ENCODE results near the gene ETV6. TPM values are rescaled to one million over a fixed set of nuclear protein-coding genes. Genes with fewer than 3 reads are reported as not detected.

ETV6 gene
- total RNA-seq, 1 experiment from 2014 or later = 16.5 TPM

GRCh38 chr12:11739980-11740577 is 90.6 kb downstream of the ETV6 start:
- no peak for DNase-seq (ENCODE audit: low spot score)

- peak; percentile 37 for DNase-seq (ENCODE audit: low spot score)
Observed at GRCh38 chr12:11741434-11742092, 92.1 kb downstream of the ETV6 start.

DNA sequence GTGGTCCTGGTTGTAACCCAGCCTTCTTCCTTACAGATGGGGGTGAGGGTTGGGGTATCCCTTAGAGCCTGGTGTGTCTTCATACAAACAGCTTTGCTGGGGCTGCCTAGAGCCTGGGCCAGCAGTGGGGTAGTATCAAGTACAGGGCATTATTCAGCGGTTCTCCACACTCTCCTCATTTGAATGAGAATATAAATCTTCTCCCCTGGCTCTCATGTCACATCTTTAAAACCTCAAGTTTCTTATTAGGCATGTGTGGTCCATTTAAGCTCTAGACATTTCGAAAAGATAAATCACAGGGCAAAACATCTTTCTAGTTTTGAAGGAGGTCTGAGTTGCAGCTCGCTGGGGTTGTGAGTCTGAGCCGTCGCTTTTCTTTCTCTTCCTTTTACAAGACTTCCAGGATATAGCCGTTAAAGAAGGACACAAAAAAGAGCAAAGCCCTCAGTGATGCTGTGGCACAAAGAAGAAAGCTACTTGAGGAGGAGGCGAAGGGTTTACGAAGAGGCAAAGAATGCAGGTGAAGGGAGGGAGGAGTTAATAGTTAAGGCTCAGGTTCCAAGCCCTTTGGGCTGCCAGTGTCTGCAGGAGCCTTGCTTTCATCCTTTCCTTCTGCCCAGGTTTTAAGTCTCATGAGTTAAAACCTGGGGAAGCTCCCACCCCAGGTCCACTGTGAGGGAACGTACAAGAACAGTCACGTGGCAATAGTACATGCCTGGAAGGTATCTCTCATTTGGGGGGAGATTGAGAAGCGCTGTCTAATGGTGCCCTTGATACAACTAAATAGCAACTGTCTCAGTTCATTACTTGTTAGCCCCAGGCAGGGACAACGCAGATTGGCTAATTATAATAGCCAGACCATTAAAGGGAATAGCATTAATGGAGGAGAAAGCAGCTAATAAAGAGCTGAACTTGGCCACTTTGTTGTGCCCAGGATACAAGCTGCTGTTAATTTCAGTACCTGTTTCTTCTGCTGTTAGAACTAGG is 94.2 kb downstream of the ETV6 start:
- no peak for DNase-seq (ENCODE audit: low spot score)

GRCh38 chr12:11744410-11744801 is 94.9 kb downstream of the ETV6 start:
- no peak for DNase-seq (ENCODE audit: low spot score)

GRCh38 chr12:11745113-11745512 is 95.6 kb downstream of the ETV6 start:
- no peak for DNase-seq (ENCODE audit: low spot score)

DNA sequence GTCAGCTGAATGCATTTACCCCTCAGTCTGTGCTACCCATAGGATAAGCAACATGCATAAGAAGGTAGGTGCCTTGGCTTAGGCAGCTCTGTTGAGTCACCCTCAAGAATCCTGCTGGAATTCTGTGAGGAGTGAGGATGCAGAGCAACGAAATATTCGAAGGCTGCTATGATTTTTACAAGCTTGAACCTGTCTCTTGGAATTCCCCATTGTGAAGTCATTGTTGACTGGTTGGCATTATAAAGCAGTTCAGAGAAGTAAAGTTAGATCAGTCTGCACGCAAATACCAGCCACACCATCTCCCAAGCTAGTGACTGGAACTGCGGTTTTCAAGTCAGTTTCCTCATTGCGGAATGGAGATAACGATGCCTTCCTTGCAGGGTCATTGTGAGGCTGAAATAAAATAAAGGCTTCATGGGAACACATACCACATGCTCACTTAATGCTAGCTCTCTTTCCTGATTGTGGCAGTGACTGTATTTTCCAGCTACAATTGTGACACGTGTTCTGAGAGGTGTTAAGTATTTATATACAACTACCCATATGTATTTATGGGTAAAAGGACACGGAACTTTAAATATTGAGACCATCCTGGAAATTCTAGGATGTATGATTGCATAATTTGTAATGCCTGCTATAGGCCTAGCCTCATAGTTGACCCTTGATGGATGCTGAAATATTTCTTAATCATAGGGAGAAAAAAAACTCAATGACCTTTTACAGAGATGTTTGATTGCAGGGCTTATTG is 96.7 kb downstream of the ETV6 start:
- no peak for DNase-seq (ENCODE audit: low spot score)

DNA sequence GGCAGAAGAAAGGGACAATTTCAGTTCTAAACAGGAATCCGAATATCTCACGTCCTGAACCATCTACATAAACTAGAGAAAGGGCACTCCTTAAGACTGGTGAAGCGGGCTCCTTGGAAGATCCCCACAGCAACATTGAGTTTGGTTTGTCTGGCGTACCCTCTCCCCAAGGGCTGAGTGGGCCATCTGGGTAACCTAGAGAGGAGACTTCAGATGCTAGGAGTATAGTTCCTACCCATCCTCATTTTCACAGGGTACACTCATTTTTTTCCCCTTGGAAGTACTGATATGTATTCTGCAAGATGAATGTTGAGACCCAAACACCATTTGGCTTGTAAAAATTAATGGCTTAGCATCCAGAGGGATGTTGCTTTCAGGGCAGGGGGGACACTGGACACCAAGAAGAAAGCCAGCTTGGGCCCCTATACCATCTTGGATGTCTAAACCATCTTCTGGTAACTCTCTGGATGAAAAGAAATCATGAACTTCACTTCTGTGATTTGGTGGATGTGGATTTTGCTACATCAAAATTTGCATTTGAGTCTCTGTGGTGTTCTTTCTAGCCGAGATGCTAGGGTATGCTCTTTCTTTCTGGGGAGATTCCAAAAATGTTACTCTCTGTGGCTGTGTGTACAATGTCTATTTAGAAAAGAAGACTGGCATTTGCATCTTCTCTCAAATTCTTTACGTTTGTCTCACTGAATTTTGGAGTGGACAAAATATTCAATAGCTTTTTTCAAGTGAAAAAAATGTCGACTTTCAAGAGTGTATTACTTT is 97.7 kb downstream of the ETV6 start:
- no peak for DNase-seq (ENCODE audit: low spot score)

DNA sequence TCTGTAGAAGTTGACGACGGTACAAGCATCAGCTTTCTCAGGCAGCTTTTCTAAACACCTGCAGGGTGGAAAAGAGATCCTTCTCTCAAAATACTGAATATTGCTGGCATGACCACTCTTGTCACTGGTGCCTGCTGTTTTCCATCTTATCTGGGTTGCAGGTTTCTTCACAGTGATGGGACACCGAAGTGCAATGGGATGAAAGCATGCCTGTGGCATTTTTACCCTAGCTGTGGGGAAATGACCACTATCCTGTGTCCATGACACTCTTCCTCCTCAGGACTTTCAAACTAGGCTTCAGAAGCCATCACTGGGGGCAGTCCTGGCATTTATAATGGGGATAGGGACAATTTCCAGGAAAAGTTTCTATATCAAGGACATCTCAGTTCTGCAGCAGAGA is 98.5 kb downstream of the ETV6 start:
- no peak for DNase-seq (ENCODE audit: low spot score)

GRCh38 chr12:11748903-11749302 is 99.4 kb downstream of the ETV6 start:
- no peak for DNase-seq (ENCODE audit: low spot score)

GRCh38 chr12:11749943-11750690 is 100.6 kb downstream of the ETV6 start:
- no peak for DNase-seq (ENCODE audit: low spot score)

DNA sequence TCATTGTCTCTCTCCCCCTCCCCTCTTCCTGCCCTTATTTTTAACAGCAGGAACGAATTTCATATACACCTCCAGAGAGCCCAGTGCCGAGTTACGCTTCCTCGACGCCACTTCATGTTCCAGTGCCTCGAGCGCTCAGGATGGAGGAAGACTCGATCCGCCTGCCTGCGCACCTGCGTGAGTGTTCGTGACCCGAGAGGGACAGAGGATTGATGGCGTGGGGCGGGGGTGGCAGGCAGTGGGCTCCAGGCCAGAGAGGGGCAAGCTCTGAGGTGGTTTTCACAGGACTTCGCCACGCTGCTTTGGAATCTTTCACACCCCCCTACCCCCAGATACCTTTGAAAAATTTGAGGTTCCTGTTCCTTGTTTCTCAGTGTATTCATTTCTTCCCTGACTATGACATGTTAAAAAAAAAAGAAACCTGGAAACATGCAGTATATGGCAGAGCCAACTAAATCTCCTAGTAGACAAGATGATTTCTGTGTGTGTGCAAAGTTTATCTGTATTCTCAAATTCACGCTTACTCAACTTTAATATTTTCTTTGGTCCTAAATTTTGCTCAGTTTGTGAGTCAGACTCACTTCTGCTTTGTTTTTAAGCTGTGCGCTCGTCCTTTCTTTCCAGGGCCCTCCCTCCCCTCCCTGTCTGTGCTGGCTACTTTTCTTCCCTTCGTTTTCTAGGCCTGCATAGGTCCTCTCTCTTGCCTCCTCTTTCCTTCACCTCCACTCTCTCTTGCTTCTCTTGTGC is 103.1 kb downstream of the ETV6 start:
- no peak for DNase-seq (ENCODE audit: low spot score)

GRCh38 chr12:11753150-11753499 is 103.7 kb downstream of the ETV6 start:
- DNase-seq (ENCODE audit: low spot score) = no peak

GRCh38 chr12:11753826-11754225 is 104.4 kb downstream of the ETV6 start:
- DNase-seq (ENCODE audit: low spot score) = no peak

DNA sequence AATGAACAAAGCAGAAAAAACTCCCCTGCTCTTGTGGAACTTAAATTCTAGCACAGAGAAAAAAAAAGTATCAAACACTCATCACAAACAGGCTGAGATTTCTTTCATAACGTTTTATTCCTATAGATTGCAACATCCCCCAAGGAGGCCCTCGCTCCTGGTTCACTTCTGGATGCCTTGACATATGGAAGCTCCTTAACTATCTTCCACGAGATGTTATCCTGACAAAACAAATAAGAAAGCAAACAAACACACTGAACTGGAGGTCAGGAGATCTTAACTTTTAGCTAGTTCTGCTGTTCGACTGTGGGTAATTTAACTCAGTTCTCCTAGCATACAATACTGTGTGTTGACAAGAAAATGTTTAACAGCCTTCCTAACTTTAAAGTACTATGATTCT is 104.8 kb downstream of the ETV6 start:
- DNase-seq (ENCODE audit: low spot score) = no peak

DNA sequence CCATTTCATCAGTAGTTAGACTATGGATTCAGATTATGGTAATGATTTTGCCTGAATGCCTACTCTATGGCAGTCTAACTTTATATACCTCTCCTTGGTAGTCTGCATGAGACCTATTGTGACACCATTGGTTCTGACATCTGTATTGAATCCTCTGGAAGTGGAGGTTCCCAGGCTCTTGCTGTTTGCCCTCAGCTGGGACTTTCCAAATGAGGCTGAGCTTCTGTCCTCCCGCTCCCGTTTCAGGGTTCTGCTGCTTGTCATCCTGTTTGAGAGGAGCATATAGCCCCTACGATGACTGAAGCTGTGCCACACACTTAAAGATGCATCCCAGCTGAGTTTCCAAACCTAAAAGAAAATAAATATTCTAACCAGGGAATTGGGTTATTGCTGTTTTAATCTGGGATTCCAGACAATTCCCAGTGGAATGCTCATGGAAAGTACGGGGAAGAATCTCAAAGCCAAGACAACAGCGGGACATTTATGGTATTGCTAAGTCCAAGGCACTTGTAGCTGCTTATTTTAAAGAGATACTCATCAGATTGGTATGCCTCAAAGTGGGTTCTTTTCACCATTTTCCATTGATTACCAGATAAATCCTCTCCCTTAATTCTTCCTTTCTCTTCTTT is 105.9 kb downstream of the ETV6 start:
- no peak for DNase-seq (ENCODE audit: low spot score)

- peak; percentile 28 for DNase-seq (ENCODE audit: low spot score)
Observed at GRCh38 chr12:11756022-11756421, 106.5 kb downstream of the ETV6 start.

DNA sequence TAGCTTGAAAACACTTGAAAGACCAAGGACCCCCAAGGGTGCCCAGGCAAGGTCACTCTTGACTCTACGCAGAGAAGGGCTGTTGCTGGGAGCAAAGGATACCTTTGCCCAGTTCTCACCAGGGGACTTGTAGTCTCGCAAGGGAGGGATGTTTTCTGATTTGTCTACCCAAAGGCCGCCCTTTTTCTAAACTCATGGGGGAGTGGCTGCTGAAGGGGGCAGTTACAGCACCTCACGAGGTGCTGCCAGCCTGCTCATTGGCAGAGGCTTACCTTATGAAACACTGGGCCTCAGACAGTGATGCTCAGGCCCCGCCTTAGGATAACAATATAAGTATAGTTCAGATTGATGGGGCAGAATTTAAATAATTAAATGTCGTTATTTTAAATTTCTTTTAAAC is 107.0 kb downstream of the ETV6 start:
- DNase-seq (ENCODE audit: low spot score) = peak; percentile 68

- DNase-seq (ENCODE audit: low spot score) = no peak
Observed at GRCh38 chr12:11757095-11757494, 107.6 kb downstream of the ETV6 start.

GRCh38 chr12:11757531-11757930 is 108.1 kb downstream of the ETV6 start:
- no peak for DNase-seq (ENCODE audit: low spot score)

Measured in HT-29 (cell line).